Erythroblast (primary cell): ENCODE measurements around the gene SSR1.

Experiments
- GATA1 ChIP-seq: IDR thresholded peaks from 2 replicates; pipeline ENCODE4 v1.6.1; 2011; ENCODE audit warnings: low read depth, mild to moderate bottlenecking, control low read depth, low read length, moderate library complexity
- POLR2A ChIP-seq: IDR thresholded peaks from 2 replicates; pipeline ENCODE4 v1.6.1; 2011; ENCODE audit warnings: mild to moderate bottlenecking, low read length

- TF ChIP-seq POLR2A (no peak), GATA1 (no peak)
Measured at GRCh38 chr6:7264041-7264440, 49.0 kb downstream of the SSR1 start.
